HG03060 (cell line): Measurements from ENCODE around the gene MRPL53.

ENCODE experiments used
- ATAC-seq: cut with Tn5 transposase; IDR thresholded peaks from one replicate; pipeline ENCODE4 v1.9.1; 2021; ENCODE audit warnings: low read depth, moderate number of reproducible peaks; ENCODE audit not compliant: unreplicated experiment

Gene MRPL53

GRCh38 chr2:74472086-74472944 lies at the start of gene MRPL53:
Gene MRPL53, minus strand, starts transcription at chr2:74472680. Its CDS starts 20 bp downstream, at chr2:74472660.
- peak; percentile 55 for ATAC-seq

GRCh38 chr2:74516650-74517049 lies 44.2 kb upstream of the MRPL53 start:
- no peak for ATAC-seq

GRCh38 chr2:74515981-74516633 lies 43.6 kb upstream of the MRPL53 start:
- no peak for ATAC-seq

GRCh38 chr2:74515271-74515980 lies 42.9 kb upstream of the MRPL53 start:
- no peak for ATAC-seq

- ATAC-seq: no peak
These were observed 42.1 kb upstream of the MRPL53 start, which contains the start of gene TLX2 for GRCh38 chr2:74514368-74515270. Gene TLX2, plus strand, starts transcription at chr2:74514450. Its CDS starts 357 bp downstream, at chr2:74514807.

GRCh38 chr2:74513605-74514367 lies 41.3 kb upstream of the MRPL53 start:
- no peak for ATAC-seq

GRCh38 chr2:74512744-74513604 lies 40.5 kb upstream of the MRPL53 start:
- no peak for ATAC-seq

GRCh38 chr2:74511104-74511989 lies 38.9 kb upstream of the MRPL53 start:
- ATAC-seq: no peak

- no peak for ATAC-seq
These were observed 37.8 kb upstream of the MRPL53 start for GRCh38 chr2:74510272-74510671.

GRCh38 chr2:74507926-74508520 lies 35.5 kb upstream of the MRPL53 start:
- ATAC-seq: no peak

- peak; percentile 80 for ATAC-seq
These were observed 34.9 kb upstream of the MRPL53 start, which contains the start of gene PCGF1 for GRCh38 chr2:74507145-74507925. Gene PCGF1, minus strand, starts transcription at chr2:74507695. Its CDS starts 27 bp downstream, at chr2:74507668.

- ATAC-seq: no peak
These were observed 33.2 kb upstream of the MRPL53 start for GRCh38 chr2:74505448-74506246.

- no peak for ATAC-seq
These were observed 32.1 kb upstream of the MRPL53 start for GRCh38 chr2:74504591-74504990.

GRCh38 chr2:74503506-74504475 lies 31.3 kb upstream of the MRPL53 start:
- ATAC-seq: no peak
